ENCODE results near the gene FBXW7.

FBXW7 gene

DNA sequence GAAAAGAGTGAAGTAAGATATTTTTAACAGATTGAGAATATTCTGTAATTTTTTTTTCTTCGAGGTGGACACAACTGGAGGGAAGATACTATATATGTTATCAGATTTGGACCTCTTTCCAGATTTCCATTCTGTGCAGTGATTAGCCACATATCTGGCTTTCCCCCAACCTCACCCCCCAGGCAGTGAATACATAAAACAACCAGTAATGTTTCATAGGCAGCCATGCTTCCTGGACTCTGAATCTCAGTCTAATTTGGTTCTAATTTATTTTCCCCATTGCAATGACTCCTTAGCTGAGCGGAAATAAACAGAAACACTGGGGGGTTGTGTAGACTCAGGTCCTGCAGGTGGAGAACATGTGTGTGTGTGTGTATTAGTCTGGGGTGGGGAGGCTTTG lies 226.5 kb downstream of the FBXW7 start:
- Histone ChIP-seq H3K27me3 (replicated peaks; ENCODE audit: control insufficient read depth, insufficient read depth, low read length) (no peaks in the 10 kb centered on the region), H3K36me3 (ENCODE audit: control insufficient read depth, insufficient read depth, low read length) (no peaks in the 10 kb centered on the region), H3K4me3 (replicated peaks; ENCODE audit: low read depth, low read length) (no peak overlapping the region)
- no peak for TF ChIP-seq CTCF (IDR thresholded peaks at IDR 0.05; ENCODE audit: insufficient read depth, low read length, poor library complexity, severe bottlenecking)
- DNase-seq (ENCODE audit: extremely low read depth, insufficient read length) = no peak

DNA sequence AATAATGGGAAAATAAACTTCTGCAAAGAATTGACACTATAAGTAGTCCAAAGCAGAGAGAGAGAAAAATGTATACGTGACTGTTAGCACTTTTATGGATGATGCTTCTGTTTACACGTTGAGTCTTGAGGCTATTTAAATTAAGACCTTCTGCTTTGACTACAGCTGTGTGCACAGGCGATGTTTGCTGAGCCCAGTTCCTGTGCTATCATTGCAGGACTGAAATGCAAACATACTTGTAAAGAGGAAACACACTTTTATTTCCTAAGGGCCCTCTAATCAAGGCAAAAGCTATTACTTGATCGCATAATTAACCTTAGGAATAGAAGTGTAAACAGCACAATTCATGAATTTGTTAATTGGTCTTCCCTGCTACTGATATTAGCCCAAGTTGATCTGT lies 226.9 kb downstream of the FBXW7 start:
- no peak for DNase-seq (ENCODE audit: extremely low read depth, insufficient read length)
- no peak for TF ChIP-seq CTCF (IDR thresholded peaks at IDR 0.05; ENCODE audit: insufficient read depth, low read length, poor library complexity, severe bottlenecking)
- H3K36me3 ChIP-seq (ENCODE audit: control insufficient read depth, insufficient read depth, low read length) = no peaks in the 10 kb centered on the region
- no peak overlapping the region for H3K4me3 ChIP-seq (replicated peaks; ENCODE audit: low read depth, low read length)
- no peaks in the 10 kb centered on the region for H3K27me3 ChIP-seq (replicated peaks; ENCODE audit: control insufficient read depth, insufficient read depth, low read length)

DNA sequence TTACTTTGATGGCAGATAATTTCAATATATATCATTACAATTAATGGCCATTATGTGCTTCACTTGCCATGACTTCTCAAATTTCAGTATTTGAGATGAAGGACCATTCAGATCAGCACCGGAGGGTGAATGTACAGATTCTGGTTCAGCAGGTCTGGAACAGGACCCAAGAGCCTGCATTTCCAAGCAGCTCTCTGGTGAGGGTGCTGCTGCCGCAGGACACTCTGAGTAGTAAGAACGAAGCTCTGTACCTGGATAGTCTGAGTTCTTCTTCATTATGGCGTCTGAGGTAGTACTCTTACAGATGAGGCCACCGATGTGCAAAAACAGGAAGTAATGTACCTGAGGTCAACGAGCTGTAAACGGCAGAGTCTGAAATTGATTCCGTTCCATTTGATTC lies 228.2 kb downstream of the FBXW7 start:
- Histone ChIP-seq H3K36me3 (ENCODE audit: control insufficient read depth, insufficient read depth, low read length) (no peaks in the 10 kb centered on the region), H3K4me3 (replicated peaks; ENCODE audit: low read depth, low read length) (no peak overlapping the region), H3K27me3 (replicated peaks; ENCODE audit: control insufficient read depth, insufficient read depth, low read length) (no peaks in the 10 kb centered on the region)
- no peak for DNase-seq (ENCODE audit: extremely low read depth, insufficient read length)
- TF ChIP-seq CTCF (IDR thresholded peaks at IDR 0.05; ENCODE audit: insufficient read depth, low read length, poor library complexity, severe bottlenecking) = no peak

GRCh38 chr4:152306541-152306940 lies 229.4 kb downstream of the FBXW7 start:
- DNase-seq (ENCODE audit: extremely low read depth, insufficient read length) = no peak
- no peak for TF ChIP-seq CTCF (IDR thresholded peaks at IDR 0.05; ENCODE audit: insufficient read depth, low read length, poor library complexity, severe bottlenecking)
- Histone ChIP-seq H3K27me3 (replicated peaks; ENCODE audit: control insufficient read depth, insufficient read depth, low read length) (no peaks in the 10 kb centered on the region), H3K4me3 (replicated peaks; ENCODE audit: low read depth, low read length) (no peak overlapping the region), H3K36me3 (ENCODE audit: control insufficient read depth, insufficient read depth, low read length) (no peaks in the 10 kb centered on the region)

DNA sequence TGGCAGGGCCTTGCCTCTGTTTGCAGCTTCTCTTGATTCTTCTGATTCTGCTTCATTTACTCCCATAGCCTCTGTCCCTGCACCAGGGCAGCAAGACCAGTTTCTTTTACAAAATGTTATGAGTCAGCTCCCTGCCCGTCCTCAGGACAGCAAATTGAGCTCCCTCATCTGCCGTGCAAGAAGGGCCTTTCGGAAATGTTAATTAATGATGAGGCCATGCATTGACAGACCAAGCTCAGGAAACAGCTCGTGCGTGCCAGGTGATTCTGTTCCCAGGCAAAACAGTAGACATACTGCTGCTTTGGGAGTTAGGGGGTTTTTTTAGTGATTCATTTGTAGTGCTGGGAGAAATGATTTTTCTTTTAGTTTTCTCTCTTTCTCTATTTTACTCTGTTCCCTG lies 231.7 kb downstream of the FBXW7 start:
- TF ChIP-seq CTCF (IDR thresholded peaks at IDR 0.05; ENCODE audit: insufficient read depth, low read length, poor library complexity, severe bottlenecking) = no peak
- Histone ChIP-seq H3K4me3 (replicated peaks; ENCODE audit: low read depth, low read length) (no peak overlapping the region), H3K36me3 (ENCODE audit: control insufficient read depth, insufficient read depth, low read length) (no peaks in the 10 kb centered on the region), H3K27me3 (replicated peaks; ENCODE audit: control insufficient read depth, insufficient read depth, low read length) (no peaks in the 10 kb centered on the region)
- peak; percentile 72 for DNase-seq (ENCODE audit: extremely low read depth, insufficient read length)

DNA sequence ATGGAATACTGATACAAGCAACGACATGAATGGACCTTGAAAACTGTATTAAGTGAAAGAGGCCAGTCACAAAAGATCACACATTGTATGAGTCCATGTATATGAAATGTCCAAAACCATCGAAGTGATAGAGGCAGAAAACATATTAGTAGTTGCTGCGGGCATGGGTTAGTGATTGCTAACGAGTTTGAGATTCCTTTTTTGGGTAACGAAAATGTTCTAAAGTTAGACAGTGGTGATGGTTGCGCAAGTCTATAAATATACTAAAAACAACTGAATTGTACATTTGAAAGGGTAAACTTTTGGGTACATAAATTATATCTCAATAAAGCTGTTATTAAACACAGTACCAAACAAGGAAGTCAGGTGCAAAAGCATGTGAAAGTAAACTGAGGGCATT lies 234.5 kb downstream of the FBXW7 start:
- no peak overlapping the region for H3K4me3 ChIP-seq (replicated peaks; ENCODE audit: low read depth, low read length)
- no peak for TF ChIP-seq CTCF (IDR thresholded peaks at IDR 0.05; ENCODE audit: insufficient read depth, low read length, poor library complexity, severe bottlenecking)

More for the DNA sequence above, 234.5 kb downstream of the FBXW7 start:
- Histone ChIP-seq H3K36me3 (ENCODE audit: control insufficient read depth, insufficient read depth, low read length) (no peaks in the 10 kb centered on the region), H3K27me3 (replicated peaks; ENCODE audit: control insufficient read depth, insufficient read depth, low read length) (no peaks in the 10 kb centered on the region)
- no peak for DNase-seq (ENCODE audit: extremely low read depth, insufficient read length)

Measured in GM06990 (cell line).